Activated CD8-positive, alpha-beta memory T cell treated with anti-CD3 and anti-CD28 coated beads for 36 hours (primary cell): ENCODE measurements around the gene SLC27A5. TPM values are rescaled to one million over a fixed set of nuclear protein-coding genes. Genes with fewer than 3 reads are reported as not detected.
"Not testable (repeated sequence)": the region's sequence is repeated elsewhere in the genome, so short reads cannot be mapped to it uniquely, and the experiment has no call there.

Source experiments
- CTCF ChIA-PET: fragments of 350-600 bp; sonication (Branson Sonifier 250); formaldehyde crosslinking; loops from one replicate; lab custom pipeline; 2021; ENCODE audit warnings: antibody characterized with exemption; lab: Charles Lee
- POLR2A ChIA-PET: fragments of 350-600 bp; sonication (Branson Sonifier 250); formaldehyde crosslinking; loops from one replicate; lab custom pipeline; 2021; ENCODE audit warnings: antibody characterized with exemption; lab: Charles Lee
- total RNA-seq, 2 experiments: library from RNA; stranded (reverse); gene quantifications; one replicate each; pipeline ENCODE4 v1.2.3, GENCODE V29; 2021

SLC27A5 gene
- total RNA-seq, 2 experiments from 2014 or later, result 24.3 to 24.5 TPM

DNA sequence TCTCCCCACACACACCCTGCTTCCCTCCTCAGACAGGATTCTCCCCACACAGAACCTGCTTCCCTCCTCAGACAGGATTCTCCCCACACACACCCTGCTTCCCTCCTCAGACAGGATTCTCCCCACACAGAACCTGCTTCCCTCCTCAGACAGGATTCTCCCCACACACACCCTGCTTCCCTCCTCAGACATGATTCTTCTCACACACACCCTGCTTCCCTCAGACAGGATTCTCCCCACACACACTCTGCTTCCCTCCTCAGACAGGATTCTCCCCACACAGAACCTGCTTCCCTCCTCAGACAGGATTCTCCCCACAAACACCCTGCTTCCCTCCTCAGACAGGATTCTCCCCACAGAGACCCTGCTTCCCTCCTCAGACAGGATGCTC lies 27.4 kb upstream of the SLC27A5 start:
- POLR2A ChIA-PET, CTCF ChIA-PET: not testable (repeated sequence)

DNA sequence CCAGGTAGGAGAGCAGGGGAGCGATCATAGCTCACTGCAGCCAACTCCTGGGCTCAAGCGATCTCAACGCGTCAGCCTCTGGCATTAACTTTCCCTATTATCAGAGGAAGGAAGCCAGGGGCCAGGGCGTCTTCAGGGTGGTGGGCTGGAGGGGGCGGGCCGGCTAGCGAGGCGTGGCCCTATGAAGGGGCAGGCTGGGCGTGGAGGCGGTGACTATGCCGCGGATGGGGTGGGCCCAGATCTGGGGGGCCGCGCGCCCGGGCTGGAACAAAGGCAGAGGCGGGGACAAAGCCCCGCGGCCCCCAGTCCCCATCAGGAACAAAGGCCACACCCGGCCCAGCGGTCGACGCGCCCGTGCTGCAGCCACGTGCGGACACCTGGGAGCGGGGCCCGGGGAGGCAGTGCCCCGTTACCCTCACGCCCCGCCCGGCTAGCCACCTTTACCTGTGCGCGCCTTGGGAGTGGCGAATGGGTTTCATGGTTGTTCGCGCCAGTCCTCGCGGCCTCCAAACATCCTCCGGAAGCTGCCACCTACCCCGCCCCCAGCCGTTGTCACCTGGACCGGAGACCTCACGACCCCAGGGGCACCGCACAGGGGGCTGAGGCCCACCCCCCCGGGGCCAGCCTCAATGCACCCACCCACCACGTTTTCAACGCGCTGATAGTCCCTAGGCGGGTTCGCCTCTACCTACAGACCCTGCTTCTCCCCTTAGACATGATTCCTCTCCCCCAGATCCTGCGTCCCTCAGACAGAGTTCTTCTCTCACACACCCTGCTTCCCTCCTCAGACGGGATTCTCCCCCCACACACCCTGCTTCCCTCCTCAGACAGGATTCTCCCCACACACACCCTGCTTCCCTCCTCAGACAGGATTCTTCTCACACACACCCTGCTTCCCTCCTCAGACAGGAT lies 26.7 kb upstream of the SLC27A5 start:
- CTCF ChIA-PET, result interaction anchor here (5.0 kb wide), 1 partner anchor 19 kb away, joined by 20 read pairs; the partner anchor contains the start of gene ZBTB45
- POLR2A ChIA-PET, result no interaction called here

DNA sequence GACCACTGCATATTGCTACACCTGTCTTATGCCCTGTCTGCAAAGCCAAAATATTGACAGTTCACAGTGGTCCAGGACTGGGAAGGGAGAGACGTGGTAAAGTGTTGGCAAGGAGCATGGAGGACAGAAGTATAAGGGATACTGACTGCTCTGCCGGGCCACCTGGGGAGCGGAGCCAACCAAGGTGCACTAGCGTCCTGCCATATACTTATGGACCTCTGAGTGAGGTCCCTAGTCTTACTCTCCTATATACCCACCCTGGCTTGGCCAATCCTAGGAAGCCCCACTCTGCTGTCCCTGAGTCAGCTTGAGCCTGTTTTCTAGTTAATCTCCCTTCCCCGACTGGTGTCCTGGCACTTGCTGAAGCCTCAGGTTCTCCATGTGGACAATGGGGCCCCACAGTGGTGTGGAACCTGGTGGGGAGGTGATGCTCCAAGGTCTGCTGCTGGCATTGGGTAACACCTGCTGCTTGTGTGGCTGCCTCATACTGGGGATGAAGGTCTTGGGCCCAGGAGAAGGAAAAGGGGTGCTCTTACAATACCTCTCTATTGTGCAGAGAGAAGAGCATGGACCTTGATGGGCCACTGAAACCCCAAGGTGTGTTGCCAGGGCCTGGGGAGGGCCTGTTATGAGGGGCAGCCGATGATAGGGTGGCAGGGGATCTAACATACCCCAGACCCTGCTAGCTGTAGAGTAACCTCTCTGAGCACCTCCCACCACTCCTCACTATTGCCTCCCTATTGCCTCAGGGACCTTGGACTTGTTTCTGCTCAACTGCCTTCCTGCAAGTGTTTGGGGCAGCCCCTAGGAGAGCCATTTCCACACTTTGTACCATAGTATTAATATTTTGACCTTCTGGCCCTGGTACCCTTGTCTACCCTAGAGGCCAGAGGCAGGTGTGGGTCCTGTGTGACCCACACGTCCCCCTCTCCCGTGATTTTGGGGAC lies 25.3 kb upstream of the SLC27A5 start:
- ChIA-PET CTCF (interaction anchor here (5.0 kb wide), 1 partner anchor 17 kb away, joined by 20 read pairs; the partner anchor contains the start of gene ZBTB45), POLR2A (no interaction called here)

DNA sequence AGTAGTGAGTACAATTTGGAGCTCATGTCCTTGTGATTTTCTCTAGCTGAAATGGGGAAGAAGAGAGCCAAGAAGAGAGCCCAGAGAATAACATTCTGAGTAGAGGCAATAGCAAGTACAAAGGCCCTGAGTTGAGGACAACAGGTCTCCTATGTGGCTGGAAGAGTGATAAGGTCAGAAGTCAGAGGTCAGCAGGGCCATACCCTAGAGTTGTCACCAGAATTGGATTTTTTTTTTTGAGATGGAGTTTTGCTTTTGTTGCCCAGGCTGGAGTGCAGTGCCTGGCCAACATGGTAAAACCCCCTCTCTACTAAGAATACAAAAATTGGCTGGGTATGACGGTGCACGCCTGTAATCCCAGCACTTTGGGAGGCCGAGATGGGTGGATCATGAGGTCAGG lies 24.1 kb upstream of the SLC27A5 start:
- POLR2A ChIA-PET, result no interaction called here
- CTCF ChIA-PET, result interaction anchor here (5.0 kb wide), 1 partner anchor 16 kb away, joined by 20 read pairs; the partner anchor contains the start of gene ZBTB45

DNA sequence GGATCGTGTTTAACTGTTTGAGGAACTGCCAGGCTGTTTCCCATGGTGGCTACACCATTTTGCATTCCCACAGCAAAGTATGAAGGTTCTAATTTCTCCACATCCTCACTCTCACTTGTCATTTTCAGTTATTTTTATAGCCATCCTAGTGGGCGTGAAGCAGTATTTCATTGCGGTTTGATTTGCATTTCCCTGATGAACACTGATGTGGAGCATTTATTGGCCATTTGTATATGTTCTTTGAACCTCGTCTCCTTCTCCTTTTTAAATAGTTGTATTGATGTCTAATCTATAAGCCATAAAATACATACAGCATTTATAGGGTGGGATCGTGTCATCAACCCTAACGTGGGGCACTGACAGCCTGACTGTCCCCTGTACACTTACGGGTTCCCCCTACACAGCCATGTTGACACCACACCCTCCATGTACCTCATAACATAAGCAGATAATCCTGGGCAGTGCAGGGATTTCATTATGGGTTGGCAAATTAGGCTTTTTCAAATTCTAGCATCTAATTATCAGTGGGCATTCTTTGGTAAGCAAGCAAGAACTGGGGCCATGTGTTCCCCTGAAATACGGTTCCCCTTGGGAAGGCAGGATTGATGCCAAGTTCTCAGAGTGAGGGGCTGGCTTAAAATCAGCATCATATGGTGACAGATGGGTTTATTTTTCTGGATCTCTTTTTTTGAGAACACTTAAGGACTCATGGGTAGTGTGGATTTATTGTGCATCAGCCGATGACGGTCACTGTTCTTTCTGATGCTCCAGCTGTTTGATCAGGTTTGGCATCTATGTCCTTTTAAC lies 19.4 kb upstream of the SLC27A5 start:
- ChIA-PET CTCF (no interaction called here), POLR2A (no interaction called here)

DNA sequence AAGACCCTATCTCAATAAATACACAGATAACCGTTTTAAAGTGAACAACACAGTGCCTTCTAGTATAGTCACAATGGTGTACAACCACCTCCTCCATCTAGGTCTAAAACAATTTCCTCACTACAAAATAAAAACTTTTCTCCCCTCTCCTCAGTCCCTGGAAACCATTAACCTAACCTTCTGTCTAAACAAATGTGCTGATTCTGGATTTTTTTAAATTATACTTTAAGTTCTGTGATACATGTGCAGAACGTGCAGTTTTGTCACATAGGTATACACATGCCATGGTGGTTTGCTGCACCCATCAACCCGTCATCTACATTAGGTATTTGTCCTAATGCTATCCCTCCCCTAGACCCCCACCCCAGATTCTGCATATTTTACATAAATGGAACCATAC lies 17.6 kb upstream of the SLC27A5 start:
- CTCF ChIA-PET, result no interaction called here
- POLR2A ChIA-PET, result no interaction called here

DNA sequence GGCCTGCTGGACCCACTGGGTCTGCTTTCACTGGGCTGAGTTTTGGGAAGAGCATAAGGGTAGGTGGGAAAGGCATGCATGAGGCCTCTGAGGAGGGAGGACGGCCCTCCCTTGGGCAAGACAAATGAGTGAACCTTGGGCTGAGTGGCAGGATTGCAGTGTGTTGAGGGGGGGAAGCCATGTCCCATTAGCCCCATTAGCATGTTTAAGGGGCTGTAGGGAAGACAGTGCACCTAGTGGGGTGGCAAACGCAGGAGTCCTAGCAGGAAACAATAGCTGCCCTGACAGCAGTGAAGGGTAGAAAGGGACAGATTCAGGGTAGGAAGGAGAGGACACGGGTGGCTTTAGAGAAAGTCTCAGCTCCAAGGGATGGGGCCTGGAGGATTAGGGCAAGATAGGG lies 10.9 kb upstream of the SLC27A5 start:
- ChIA-PET CTCF (no interaction called here), POLR2A (no interaction called here)

DNA sequence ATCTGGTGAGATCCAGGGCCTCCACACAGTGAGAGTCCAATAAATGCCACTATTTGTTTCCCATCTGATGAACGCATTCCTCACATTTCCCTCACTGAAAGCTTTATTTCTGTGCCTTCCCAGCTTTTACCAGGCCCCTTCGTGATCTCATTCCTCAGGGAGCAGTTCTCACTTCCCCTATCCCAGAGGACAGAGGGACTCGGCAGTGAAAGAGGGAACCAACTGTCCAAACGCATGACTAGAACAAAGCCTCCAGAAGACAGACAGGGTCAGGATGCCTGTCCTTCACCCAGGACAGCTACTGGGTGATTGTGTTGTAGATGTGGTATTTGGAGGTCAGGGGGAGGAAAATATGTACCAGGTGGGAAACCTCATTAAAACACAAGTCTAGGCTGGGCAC lies 9.9 kb upstream of the SLC27A5 start:
- ChIA-PET CTCF (interaction anchor here (0.9 to 5.3 kb wide), 2 partner anchors 22 to 24 kb away, joined by 3 to 42 read pairs; partner anchors contain the start of gene TRIM28), POLR2A (interaction anchor here (0.9 kb wide), 1 partner anchor 55 kb away, joined by 3 read pairs; no protein-coding TSS in a partner anchor)

DNA sequence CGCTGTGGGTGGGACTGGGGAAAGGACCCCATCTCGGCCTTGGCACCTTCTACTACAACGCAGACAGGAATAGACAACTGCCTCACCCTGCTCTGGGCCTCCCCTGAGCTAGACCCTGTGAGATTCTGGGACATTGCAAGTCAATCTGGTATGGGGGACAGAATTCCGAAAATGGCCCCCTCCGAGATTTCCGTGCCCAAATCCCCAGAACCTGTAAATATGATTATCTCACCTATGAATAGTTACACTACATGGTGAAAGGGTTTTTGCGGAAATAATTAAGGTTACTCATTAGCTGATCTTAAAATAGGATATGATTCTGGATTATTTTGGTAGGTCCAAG lies 8.4 kb upstream of the SLC27A5 start:
- POLR2A ChIA-PET, result interaction anchor here (0.5 to 2.6 kb wide), 13 partner anchors 10 to 158 kb away, joined by 3 to 12 read pairs (median 5); partner anchors contain the start of genes CHMP2A, TRIM28 and ZNF584
- CTCF ChIA-PET, result interaction anchor here (0.6 to 5.3 kb wide), 23 partner anchors 8 to 245 kb away, joined by 3 to 42 read pairs (median 7); partner anchors contain the start of genes CHMP2A, TRIM28, ZNF584 and ZNF837

DNA sequence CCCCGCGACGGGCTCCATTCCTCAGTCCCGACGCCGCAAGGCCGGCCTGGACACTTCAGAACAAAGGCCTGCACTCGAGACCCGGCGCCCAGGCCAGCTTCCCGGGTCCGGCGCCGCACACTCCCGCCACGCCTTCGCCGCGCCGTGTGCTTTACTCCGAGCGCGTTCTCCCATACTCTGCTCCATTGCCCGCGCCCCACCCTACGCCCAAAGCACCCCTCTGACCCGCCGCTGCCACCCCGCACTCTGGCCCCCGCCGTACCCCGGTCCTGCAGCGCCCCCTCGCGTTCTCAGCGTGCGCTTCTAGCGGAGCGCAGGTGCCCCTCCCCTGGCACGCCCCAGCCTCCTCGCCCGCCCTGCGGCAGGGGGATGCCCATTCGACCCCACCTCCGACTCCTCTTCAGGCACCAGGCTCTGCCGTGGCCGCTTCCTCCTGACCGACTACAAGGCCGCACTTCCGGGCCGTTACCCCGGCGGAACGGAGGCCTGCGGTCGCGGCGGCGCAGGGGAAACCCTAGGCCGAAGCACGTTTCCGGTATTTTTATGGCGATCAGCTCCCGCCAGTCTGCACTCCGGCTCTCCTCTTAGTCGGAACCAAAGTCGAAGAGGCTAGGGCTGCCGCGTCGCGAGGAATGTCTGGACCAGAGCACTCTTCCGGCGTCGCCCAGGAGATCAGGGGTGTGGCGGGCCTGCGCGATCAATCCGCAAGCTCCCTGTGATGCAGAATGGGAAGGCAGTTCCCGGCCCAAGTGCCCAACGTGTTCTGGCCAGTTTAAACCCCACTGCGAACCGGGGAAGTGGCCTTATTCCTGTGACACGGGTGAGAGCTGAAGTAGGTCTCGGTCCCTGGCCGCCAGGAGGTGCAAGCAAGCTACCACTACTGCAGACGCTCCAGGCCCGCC lies 7.8 kb upstream of the SLC27A5 start, which contains the start of gene ZBTB45:
TSS of gene ZBTB45 (minus strand) at position 456 of the 902 bp plus-strand sequence. CDS start 2,137 bp downstream, outside the sequence.
- CTCF ChIA-PET, result interaction anchor here (0.5 to 5.3 kb wide), 32 partner anchors 11 to 299 kb away, joined by 3 to 42 read pairs (median 4); partner anchors contain the start of genes CHMP2A, TRIM28, ZNF584 and ZNF837
- POLR2A ChIA-PET, result interaction anchor here (0.5 to 2.6 kb wide), 14 partner anchors 9 to 158 kb away, joined by 3 to 12 read pairs (median 5); partner anchors contain the start of genes CHMP2A, TRIM28 and ZNF584

DNA sequence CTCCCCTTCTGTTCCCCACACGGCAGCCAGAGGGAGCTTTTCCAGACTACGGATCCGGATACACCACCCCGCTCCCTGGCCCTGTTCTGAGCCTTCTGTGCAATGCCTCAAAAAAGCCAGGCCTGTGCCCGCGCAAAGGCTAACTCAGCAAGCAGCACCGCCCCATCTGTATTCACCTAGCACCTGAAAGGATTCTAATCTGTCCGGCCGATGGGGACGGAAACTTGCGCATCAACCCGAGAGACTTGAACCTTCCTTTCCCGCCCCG lies 7.2 kb upstream of the SLC27A5 start:
- CTCF ChIA-PET, result interaction anchor here (0.6 to 5.3 kb wide), 22 partner anchors 11 to 294 kb away, joined by 3 to 42 read pairs (median 6); partner anchors contain the start of genes CHMP2A, TRIM28, ZNF584 and ZNF837
- POLR2A ChIA-PET, result interaction anchor here (0.8 to 2.6 kb wide), 4 partner anchors 19 to 57 kb away, joined by 3 to 12 read pairs (median 10); partner anchors contain the start of genes CHMP2A and TRIM28

DNA sequence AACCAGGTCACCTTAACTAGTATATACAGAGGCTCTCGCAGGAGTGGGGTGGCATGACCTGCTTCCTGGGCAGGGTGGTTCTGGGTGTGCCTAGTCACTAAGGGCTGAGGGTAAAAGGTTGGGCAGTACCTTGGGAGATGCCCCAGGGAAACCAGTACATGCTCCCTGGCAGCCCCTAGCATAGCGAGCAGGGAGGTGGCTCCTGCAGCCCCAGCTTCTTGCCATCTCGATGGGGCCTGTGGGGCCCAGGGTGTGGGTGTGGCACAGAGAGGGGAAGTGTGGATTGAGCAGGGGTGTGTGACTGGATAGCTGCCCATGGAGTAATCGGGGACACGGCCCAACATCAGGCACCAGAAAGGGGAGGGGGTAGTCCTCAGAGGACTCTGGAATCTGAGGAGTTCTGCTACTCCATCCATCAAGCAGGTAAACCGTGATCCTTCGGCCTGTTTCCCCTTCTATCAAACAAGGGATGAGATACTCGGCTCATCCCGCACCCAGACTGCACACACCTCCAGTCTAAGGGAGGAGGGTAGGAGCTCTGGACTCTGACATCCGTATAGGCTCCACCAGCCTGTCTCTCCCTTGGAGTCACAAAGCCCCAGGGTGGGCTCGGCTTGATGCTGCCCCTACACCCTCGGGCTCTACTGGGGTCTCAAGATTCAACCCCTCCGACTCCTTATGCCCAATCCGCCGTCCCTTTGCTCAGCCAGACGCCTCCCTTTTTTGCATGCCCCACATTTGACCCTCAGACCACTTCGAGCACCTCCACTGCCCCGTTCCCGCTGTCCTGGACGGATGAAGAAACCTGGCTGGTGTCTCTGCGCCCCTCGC lies 6.7 kb upstream of the SLC27A5 start:
- CTCF ChIA-PET, result interaction anchor here (0.6 to 5.3 kb wide), 23 partner anchors 10 to 294 kb away, joined by 3 to 42 read pairs (median 6); partner anchors contain the start of genes CHMP2A, TRIM28, ZNF584 and ZNF837
- POLR2A ChIA-PET, result interaction anchor here (0.8 to 2.6 kb wide), 4 partner anchors 19 to 57 kb away, joined by 3 to 12 read pairs (median 10); partner anchors contain the start of genes CHMP2A and TRIM28

DNA sequence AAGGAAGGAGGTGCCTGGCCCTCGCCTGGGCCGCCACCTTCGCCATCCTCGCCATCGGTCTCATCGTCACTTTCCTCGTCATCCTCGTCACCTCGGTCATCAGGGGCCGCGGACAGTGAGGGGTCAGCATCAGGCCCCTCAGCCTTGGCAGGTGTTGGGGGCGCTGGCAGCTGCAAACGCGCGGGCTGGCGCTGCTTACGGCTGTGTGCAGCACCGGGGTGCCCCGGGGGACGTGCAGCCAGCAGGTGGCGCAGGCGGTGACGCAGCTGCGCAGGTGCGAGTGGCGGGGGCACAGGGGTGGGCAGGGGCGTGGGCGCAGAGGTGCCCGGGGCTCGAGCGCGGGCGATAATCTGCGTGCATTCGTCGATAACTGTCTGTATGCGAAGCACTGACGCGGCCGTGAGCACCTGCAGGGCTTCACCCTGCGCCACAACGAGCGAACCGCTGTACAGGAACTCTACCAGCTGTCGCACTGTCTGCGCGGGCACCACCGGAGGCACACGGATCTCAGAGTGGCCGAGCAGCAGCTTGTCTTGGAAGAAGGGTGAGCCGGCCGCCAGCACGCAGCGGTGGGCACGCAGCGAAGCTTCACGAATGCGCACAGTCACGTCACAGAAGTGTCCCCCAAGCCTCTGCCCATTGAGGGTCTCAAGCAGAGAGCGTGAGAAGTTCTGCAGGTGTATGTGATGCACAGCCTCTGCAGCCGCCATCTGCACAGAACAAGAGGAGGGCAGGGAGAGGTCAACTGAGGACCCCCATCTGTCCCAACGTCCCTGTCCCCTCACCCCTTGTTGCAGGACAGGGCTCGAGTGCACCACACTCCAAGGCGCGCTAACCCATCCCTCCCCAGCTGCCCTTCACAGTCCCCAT lies 5.4 kb upstream of the SLC27A5 start:
- ChIA-PET POLR2A (no interaction called here), CTCF (interaction anchor here (0.7 to 5.3 kb wide), 4 partner anchors 17 to 63 kb away, joined by 3 to 42 read pairs (median 18); partner anchors contain the start of genes CHMP2A and TRIM28)

DNA sequence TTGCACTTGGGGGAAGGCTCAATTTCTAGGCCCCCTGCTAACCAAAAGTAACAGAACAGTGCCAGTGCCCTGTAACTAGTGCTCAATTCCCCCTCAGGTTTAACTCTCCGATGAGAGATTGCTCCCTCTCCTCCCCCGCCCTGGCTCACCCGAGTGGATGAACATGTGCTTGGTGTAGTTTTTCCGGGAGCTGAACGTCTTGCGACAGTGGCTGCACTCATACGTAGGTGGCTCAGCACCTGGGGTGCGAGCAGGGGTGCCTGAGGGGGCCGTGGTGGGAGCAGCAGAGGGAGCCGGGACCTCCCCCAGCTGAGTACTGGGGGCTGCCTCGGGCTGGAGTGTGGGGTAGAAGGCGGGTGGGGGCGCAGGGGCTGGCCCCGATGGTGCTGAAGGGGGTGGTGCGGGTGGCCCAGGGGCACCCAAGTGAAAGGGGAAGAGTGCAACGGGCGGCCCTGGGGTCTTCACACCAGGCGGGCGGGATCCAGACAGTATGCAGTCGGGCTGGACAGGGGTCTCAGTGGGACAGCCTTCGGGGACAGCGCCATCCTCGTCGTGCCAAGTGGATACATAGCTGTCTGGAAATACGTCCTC lies 4.5 kb upstream of the SLC27A5 start:
- CTCF ChIA-PET, result interaction anchor here (0.8 to 1.9 kb wide), 2 partner anchors 16 to 122 kb away, joined by 3 to 6 read pairs; no protein-coding TSS in a partner anchor

More for the DNA sequence above, 4.5 kb upstream of the SLC27A5 start:
- POLR2A ChIA-PET, result interaction anchor here (0.6 kb wide), 1 partner anchor 27 kb away, joined by 3 read pairs; the partner anchor contains the start of gene TRIM28
